ENCODE measurements around the gene FHIT.

- TF ChIP-seq REST (IDR thresholded peaks at IDR 0.05; ENCODE audit: low read depth, low read length) (no peak), CTCF (IDR thresholded peaks at IDR 0.05) (no peak), TCF12 (IDR thresholded peaks at IDR 0.05) (no peak), YY1 (IDR thresholded peaks at IDR 0.05; ENCODE audit: low read depth) (no peak), MXI1 (IDR thresholded peaks at IDR 0.05; ENCODE audit: low read depth, low read length) (no peak), SMC3 (IDR thresholded peaks at IDR 0.05; ENCODE audit: low read depth, low read length) (no peak)
Observed at GRCh38 chr3:60363817-60364216, 887.4 kb downstream of the FHIT start.
